Subcutaneous adipose tissue (tissue), 4 donors: ENCODE results near the gene MARCHF7. TPM values are rescaled to one million over a fixed set of nuclear protein-coding genes. Genes with fewer than 3 reads are reported as not detected.

Source experiments
- total RNA-seq, 4 donors: library from RNA; depleted of rRNA; stranded (reverse); fragments of >200 nt; gene quantifications; one replicate each; pipeline ENCODE4 v1.1.0, GENCODE V29; 2016
- TF ChIP-seq, protein P1 (sequence below): fragments of 450-650 bp; IDR thresholded peaks from one replicate; pipeline ENCODE4 v1.5.1; 2016; ENCODE audit warnings: low read depth, mild to moderate bottlenecking, control low read depth, antibody characterized with exemption, moderate library complexity

The MARCHF7 gene
- total RNA-seq, 4 donors from 2014 or later = 110 to 132 (median 116) TPM

DNA sequence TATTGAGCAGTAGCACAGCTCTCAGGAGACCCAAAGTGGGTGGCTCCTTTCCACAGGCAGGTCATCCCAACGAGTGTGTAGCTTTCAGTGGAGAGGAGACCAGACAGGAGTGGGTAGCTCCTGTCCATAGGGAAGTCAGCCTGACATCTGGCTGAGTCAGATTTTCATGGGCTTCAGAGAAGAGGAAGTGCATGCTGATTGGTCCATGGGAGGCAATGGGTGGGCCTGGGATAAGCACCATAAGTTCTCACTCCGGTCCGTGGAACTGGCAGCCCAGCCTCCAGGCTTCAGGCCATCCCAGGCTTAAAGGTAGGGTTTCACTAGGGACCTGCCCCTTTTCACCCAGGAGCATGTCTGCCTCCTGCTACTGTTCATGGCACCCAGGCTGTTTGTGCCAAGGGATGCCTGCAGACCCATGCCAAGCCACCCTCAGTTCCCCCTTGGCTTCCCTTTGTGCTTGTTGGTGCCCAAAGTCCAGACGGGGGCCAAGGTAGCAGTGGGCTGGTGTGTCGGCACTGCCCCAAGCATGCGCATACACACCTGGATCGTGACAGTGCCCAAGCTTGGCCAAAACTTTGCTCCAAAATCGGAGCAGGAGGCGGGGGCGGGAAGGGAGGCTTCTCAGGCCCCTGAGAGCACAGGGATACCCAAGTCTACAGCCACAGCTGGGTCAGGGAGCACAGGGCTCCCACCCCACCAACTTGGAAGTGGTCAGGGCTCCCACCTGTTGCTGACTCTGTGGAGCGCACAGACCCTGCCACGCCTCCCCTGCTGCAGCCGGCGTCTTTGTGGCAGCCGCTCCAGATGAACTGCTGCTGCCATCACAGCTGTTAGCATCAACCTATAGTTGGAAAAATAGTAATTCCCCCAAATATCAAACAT, 26.4 kb downstream of the MARCHF7 start:
- TF ChIP-seq, protein P1, sequence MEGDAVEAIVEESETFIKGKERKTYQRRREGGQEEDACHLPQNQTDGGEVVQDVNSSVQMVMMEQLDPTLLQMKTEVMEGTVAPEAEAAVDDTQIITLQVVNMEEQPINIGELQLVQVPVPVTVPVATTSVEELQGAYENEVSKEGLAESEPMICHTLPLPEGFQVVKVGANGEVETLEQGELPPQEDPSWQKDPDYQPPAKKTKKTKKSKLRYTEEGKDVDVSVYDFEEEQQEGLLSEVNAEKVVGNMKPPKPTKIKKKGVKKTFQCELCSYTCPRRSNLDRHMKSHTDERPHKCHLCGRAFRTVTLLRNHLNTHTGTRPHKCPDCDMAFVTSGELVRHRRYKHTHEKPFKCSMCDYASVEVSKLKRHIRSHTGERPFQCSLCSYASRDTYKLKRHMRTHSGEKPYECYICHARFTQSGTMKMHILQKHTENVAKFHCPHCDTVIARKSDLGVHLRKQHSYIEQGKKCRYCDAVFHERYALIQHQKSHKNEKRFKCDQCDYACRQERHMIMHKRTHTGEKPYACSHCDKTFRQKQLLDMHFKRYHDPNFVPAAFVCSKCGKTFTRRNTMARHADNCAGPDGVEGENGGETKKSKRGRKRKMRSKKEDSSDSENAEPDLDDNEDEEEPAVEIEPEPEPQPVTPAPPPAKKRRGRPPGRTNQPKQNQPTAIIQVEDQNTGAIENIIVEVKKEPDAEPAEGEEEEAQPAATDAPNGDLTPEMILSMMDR = no peak

DNA sequence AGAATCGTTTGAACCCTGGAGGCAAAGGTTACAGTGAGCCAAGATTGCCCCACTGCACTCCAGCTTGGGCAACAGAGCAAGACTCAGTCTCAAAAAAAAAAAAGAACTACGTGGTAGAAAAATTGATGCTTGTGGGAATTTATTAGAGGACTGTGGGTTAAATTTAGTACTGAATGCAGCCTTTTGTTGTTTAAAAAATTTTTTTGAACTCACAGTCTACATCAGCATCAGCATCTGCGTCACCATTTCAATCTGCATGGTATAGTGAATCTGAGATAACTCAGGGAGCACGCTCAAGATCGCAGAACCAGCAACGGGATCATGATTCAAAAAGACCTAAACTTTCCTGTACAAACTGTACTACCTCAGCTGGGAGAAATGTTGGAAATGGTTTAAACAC, 30.5 kb downstream of the MARCHF7 start:
- TF ChIP-seq, protein P1 = no peak

DNA sequence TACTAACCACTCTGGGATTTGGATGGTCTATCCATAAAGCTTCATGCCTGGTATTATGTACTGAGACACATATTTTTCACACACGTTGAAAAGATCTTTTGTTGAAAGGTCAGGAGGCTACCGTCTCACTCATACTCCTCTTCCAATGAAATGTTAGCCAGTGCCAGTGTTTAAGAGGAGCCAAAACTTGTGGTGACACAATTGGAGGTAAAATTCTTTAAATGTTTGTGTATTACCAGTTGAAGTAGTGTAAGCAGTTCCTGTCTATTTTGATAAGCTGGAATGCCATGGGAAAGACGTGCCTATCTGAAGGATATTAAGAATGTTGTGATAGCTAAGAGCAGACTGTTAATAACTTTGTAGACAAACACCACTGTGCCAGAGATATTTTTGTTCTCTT, 32.1 kb downstream of the MARCHF7 start:
- TF ChIP-seq, protein P1 = no peak

DNA sequence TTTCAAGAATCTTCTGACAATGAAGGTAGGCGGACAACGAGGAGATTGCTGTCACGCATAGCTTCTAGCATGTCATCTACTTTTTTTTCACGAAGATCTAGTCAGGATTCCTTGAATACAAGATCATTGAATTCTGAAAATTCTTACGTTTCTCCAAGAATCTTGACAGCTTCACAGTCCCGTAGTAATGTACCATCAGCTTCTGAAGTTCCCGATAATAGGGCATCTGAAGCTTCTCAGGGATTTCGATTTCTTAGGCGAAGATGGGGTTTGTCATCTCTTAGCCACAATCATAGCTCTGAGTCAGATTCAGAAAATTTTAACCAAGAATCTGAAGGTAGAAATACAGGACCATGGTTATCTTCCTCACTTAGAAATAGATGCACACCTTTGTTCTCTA, 35.8 kb downstream of the MARCHF7 start:
- TF ChIP-seq, protein P1 = no peak

DNA sequence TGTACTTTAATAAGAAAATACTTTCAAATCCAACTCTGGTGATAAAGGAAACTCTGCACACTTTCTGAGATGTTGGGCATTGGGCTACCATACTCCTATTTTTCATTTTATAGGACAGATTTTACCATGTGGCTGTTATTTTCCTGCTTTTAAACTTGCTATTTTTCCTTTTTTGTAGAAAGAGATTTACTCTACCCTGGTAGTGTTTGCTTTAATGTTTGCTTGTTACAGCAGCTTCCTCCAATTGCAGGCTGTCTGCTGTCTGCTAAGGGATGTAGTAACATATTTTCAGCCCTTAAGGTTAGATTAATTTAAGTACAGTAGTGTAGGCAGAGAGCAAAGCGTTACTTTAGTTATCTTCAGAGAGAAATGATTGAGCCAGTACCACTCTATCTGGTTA, 38.6 kb downstream of the MARCHF7 start:
- TF ChIP-seq, protein P1 = no peak

DNA sequence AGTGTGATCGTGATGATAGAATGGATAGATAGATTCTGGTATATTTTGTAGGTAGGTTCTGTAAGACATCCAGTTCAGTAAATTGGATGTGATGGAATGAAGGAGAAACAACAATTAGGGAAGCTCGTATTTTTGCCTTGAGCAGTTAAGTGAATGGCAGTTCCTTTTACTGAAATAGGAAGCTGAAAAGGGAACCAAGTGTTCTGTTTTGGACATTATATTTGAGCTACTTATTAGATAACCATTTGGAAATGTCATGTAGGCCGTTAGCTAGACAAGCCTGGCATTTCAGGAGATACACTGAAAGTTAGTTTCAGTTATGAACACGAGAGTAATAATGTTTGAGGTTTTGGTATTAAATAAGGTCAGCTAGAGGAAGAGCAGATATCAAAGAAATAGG, 41.5 kb downstream of the MARCHF7 start:
- TF ChIP-seq, protein P1 = no peak

DNA sequence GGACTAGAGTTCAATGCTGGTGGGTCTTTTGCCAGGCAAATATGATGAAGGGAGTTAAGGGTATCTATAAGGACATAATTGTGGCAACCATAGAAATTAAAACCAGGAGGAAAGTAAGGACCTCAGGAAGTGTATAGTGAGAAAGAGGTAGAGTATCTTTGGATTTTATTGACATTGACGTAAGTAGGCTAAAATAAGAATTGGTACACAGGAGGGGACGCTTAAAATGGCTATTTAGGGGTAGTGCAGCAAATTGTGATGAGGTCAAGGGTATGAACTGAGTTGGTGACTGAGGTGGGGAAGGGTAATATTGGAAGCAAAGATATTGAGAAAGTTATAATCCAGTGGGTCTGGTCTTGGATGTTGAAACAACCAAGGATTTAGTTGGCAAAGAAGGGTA, 42.7 kb downstream of the MARCHF7 start:
- TF ChIP-seq, protein P1 = no peak
